Stimulated activated naive CD8-positive, alpha-beta T cell treated with anti-CD3 and anti-CD28 coated beads, Interleukin-15, Interleukin-2, amounts not matched to agents 100 ng/mL and 50 ng/mL, for 24 hours (primary cell): ENCODE results near the gene FXR2.
A peak's percentile ranks its signal among the peaks of the same experiment; 100 is the strongest.

Experiments used
- H3K27ac Mint-ChIP-seq: one replicate; pipeline ENCODE4 v1.8.0; 2021; ENCODE audit warnings: mild to moderate bottlenecking, mixed read lengths
- H3K27me3 Mint-ChIP-seq: one replicate; pipeline ENCODE4 v1.8.0; 2021; ENCODE audit warnings: mixed read lengths
- H3K36me3 Mint-ChIP-seq: one replicate; pipeline ENCODE4 v1.8.0; 2021; ENCODE audit warnings: low read depth, mixed read lengths
- H3K4me1 Mint-ChIP-seq: one replicate; pipeline ENCODE4 v1.8.0; 2021; ENCODE audit warnings: low read depth, mixed read lengths
- H3K4me3 Mint-ChIP-seq: one replicate; pipeline ENCODE4 v1.8.0; 2021; ENCODE audit warnings: mild to moderate bottlenecking, mixed read lengths
- H3K9me3 Mint-ChIP-seq: one replicate; pipeline ENCODE4 v1.8.0; 2021; ENCODE audit warnings: mixed read lengths

FXR2 gene

DNA sequence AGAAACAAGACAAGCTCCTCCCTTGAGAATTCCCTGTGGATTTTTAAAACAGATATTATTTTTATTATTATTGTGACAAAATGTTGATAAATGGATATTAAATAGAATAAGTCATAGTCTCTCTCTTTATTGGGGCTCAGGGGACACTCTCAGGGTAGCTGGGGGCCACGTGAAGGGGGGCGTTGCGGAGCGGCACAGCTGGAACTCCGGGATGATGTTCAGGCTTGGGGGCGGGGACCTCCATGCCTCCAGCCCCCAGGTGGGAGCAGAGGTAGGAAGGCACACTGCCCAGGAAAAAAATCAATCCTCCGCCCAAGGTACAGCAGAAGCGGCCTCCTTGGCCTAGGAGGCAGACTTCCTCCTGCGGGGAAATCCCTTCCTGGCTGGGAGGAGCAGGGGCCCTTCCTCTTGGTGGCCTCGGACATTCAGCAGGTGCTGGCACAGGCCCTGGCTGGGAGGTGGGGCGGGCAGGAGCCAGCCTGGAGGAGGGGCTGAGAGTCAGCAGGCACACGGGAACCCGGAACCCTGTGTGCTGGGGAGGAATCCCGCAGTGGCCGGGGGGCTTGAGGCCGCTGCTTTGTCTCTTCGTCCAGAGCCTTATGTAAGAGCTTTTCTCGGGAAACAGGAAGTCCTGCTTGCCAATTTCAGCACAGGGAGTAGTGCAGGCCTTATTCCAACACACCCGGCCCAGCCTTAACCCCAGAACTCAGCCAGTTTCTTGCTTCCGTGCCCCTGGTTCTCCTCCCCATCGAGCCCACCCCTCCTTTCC is 56.7 kb downstream of the FXR2 start:
- Mint-ChIP-seq H3K9me3 (no peaks in the 10 kb centered on the region), H3K4me3 (peak overlapping the region; percentile 78), H3K4me1 (peaks cover 58% of the 10 kb centered on the region), H3K36me3 (peaks cover 5% of the 10 kb centered on the region), H3K27me3 (no peaks in the 10 kb centered on the region), H3K27ac (peak overlapping the region; percentile 85)

DNA sequence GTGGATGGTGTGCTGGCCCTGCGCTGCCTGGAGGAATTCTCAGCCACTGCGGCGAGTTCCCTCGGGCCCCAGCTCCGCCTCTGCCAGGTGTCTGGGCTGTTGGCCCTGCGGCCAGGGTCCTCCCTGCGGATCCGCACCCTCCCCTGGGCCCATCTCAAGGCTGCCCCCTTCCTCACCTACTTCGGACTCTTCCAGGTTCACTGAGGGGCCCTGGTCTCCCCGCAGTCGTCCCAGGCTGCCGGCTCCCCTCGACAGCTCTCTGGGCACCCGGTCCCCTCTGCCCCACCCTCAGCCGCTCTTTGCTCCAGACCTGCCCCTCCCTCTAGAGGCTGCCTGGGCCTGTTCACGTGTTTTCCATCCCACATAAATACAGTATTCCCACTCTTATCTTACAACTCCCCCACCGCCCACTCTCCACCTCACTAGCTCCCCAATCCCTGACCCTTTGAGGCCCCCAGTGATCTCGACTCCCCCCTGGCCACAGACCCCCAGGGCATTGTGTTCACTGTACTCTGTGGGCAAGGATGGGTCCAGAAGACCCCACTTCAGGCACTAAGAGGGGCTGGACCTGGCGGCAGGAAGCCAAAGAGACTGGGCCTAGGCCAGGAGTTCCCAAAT is 57.4 kb downstream of the FXR2 start:
- Mint-ChIP-seq H3K4me1 (peaks cover 60% of the 10 kb centered on the region), H3K36me3 (peaks cover 4% of the 10 kb centered on the region), H3K9me3 (no peaks in the 10 kb centered on the region), H3K4me3 (no peak overlapping the region), H3K27ac (no peak overlapping the region), H3K27me3 (no peaks in the 10 kb centered on the region)

DNA sequence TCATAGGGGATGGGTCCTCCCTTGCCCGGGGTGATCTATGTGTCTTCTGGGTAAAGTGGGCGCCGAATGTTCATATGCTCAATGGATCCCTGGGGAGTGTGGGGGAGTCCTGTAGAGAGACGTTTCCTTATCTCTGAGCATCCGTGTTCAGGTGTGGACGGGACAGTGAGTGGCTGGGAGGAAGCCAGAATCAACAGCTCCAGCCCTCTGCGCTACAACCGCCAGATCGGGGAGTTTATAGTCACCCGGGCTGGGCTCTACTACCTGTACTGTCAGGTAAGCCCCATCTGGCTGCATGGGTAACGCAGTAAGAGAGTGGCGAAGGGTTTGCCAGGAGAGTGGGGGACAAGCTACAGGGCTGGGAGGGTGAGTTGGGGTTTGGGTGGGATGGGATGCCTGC is 58.1 kb downstream of the FXR2 start:
- peaks cover 66% of the 10 kb centered on the region for H3K4me1 Mint-ChIP-seq
- H3K27ac Mint-ChIP-seq = peak overlapping the region; percentile 41
- H3K9me3 Mint-ChIP-seq = no peaks in the 10 kb centered on the region
- H3K27me3 Mint-ChIP-seq = no peaks in the 10 kb centered on the region
- no peak overlapping the region for H3K4me3 Mint-ChIP-seq
- H3K36me3 Mint-ChIP-seq = peaks cover 4% of the 10 kb centered on the region

DNA sequence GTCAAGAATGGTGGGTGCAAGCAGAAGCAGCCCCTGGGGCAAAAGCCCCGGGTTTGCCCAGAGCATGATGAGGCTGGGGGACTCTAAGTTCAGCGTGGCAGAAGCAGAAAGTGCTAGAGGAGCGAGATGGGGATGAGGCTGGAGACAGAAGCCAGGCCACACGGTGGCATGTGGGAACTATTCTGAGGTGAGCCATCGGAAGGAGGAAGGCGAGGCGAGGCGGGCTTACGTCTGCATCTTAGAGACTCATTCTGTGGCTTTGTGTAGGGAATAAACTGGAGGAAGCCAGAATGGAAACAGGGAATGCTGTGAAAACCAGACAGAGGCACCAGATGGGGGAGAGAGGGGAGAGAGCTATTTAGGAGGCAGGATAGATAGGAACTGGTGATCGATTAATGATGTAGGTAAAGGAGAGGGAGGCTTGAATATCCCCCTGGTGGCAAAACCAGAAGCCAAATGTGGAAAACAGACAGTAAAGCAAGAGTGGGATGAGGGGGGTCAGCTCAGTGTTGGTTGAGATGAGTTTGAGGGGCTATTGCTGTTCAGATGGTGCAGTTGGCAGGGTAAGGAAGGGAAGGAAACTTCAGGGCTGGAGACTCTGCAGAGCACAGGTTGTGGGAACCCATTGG is 59.3 kb downstream of the FXR2 start:
- H3K9me3 Mint-ChIP-seq = no peaks in the 10 kb centered on the region
- peaks cover 4% of the 10 kb centered on the region for H3K36me3 Mint-ChIP-seq
- no peaks in the 10 kb centered on the region for H3K27me3 Mint-ChIP-seq
- H3K4me1 Mint-ChIP-seq = peaks cover 72% of the 10 kb centered on the region
- H3K4me3 Mint-ChIP-seq = no peak overlapping the region
- no peak overlapping the region for H3K27ac Mint-ChIP-seq

DNA sequence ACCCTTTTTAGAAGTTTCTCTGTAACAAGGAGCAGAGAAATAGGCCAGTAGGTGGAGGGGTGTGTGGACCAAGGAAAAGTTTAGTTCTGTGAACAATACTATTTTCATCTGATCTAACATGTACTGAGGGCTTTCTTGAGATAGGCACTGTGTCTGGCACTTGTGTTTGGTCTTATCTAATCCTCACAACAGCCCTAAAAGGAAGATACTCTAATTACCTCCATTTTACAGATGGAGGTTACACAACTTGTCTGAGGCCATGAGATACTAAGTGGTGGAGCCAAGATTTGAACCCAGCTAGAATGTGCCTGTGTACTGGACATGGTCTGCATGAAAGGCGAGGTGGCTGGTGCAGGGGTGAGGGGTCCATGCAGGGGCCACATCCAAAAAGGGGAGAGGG is 61.3 kb downstream of the FXR2 start:
- Mint-ChIP-seq H3K9me3 (no peaks in the 10 kb centered on the region), H3K27ac (peak overlapping the region; percentile 87), H3K4me3 (no peak overlapping the region), H3K4me1 (peaks cover 69% of the 10 kb centered on the region), H3K36me3 (peaks cover 4% of the 10 kb centered on the region), H3K27me3 (no peaks in the 10 kb centered on the region)

DNA sequence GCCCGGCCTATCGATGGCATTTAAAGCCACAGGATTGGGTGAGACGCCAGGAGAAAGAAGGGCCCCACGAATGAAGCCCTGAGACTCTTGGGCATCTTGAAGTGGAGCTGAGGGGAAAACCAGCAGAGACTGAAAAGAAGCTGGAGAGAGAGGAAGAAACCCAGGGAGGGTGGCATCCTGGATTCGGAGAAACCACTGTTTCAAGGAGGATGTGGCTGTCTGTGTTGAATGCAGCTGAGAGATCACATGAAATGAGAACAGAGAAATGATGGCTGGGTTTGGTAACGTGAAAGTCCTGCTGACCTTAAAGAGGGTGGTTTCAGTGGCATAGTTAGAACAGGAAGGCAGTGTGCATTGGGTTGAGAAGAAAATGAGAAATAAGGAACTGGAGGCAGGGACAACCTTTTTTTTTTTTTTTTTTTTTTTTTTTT is 62.1 kb downstream of the FXR2 start:
- peak overlapping the region; percentile 66 for H3K4me3 Mint-ChIP-seq
- peaks cover 4% of the 10 kb centered on the region for H3K36me3 Mint-ChIP-seq
- H3K4me1 Mint-ChIP-seq = peaks cover 70% of the 10 kb centered on the region
- H3K27ac Mint-ChIP-seq = peak overlapping the region; percentile 87
- no peaks in the 10 kb centered on the region for H3K9me3 Mint-ChIP-seq
- no peaks in the 10 kb centered on the region for H3K27me3 Mint-ChIP-seq

DNA sequence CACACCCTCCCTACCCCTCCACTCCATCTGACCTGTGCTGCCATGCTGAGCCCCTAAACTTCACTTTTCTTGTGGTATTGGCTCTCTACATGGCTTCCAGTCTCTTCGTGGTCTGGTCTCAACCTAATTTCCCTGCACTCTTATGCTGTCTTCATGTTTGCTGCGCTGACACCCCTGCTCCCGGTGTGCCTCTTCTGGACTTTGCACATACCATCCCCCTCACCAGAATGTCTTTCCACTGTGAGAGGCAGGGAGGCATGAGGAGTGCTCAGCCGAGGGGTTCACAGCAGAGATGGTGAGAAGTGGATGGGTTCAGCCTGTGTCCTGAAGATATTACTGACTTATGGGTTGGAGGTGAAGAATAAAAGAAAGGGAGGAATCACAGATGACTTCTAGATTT is 63.3 kb downstream of the FXR2 start:
- H3K9me3 Mint-ChIP-seq = no peaks in the 10 kb centered on the region
- peak overlapping the region; percentile 59 for H3K27ac Mint-ChIP-seq
- H3K27me3 Mint-ChIP-seq = no peaks in the 10 kb centered on the region
- H3K36me3 Mint-ChIP-seq = peaks cover 4% of the 10 kb centered on the region
- peaks cover 68% of the 10 kb centered on the region for H3K4me1 Mint-ChIP-seq
- no peak overlapping the region for H3K4me3 Mint-ChIP-seq

DNA sequence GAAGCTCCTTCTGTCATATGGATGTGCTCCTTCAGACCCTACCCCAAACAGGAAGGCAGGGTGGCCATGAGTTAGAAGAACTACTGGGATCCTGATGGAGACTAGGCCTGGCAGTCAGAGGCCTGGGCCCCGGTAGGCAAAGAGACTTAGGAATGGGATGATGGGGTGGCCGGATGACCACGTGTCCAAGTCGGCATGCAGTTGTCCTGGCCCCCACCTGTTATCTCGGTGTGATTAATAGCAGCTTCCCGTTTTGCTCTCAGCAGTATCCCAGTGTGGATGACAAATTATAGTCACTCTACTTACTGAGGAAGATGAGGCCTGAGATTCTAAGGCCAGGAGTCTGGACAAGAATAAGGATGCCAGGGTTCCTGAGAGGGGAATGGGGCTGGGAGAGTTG is 64.4 kb downstream of the FXR2 start:
- peaks cover 63% of the 10 kb centered on the region for H3K4me1 Mint-ChIP-seq
- H3K36me3 Mint-ChIP-seq = peaks cover 4% of the 10 kb centered on the region
- no peaks in the 10 kb centered on the region for H3K9me3 Mint-ChIP-seq
- no peak overlapping the region for H3K27ac Mint-ChIP-seq
- H3K4me3 Mint-ChIP-seq = peak overlapping the region; percentile 3
- H3K27me3 Mint-ChIP-seq = no peaks in the 10 kb centered on the region

DNA sequence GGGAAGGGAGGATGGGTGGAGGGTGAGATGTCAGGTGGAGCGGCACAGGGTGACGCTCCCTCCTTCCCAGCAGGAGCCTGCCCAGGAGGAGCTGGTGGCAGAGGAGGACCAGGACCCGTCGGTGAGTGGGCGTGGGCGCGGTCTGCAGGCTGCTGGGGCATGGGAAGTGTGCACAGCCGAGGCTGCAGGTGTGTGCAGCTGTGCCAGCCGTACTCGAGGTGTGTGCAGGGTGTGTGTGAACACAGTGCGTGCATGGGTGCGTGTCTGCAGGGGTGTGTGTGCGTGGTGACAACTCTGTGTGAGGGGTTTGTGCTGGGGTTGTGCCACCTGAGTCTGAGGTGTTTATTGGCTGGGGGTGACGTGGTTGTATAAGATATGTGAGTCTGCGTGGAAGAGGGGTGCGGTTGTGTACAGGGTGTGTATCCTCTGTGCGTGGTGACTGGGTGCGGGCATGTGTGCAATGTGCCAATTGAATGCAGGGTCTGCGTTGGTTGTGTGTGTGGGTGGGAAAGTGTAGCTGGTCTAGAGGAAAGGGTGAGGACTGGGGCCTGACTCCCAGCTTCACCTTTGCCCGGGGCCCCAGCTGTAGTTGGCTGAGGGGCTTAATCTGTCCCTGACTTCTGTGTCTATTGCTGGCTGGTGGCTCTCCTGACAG is 65.2 kb downstream of the FXR2 start:
- Mint-ChIP-seq H3K9me3 (no peaks in the 10 kb centered on the region), H3K27ac (peak overlapping the region; percentile 70), H3K36me3 (peaks cover 4% of the 10 kb centered on the region), H3K4me3 (peak overlapping the region; percentile 80), H3K27me3 (no peaks in the 10 kb centered on the region), H3K4me1 (peaks cover 63% of the 10 kb centered on the region)

DNA sequence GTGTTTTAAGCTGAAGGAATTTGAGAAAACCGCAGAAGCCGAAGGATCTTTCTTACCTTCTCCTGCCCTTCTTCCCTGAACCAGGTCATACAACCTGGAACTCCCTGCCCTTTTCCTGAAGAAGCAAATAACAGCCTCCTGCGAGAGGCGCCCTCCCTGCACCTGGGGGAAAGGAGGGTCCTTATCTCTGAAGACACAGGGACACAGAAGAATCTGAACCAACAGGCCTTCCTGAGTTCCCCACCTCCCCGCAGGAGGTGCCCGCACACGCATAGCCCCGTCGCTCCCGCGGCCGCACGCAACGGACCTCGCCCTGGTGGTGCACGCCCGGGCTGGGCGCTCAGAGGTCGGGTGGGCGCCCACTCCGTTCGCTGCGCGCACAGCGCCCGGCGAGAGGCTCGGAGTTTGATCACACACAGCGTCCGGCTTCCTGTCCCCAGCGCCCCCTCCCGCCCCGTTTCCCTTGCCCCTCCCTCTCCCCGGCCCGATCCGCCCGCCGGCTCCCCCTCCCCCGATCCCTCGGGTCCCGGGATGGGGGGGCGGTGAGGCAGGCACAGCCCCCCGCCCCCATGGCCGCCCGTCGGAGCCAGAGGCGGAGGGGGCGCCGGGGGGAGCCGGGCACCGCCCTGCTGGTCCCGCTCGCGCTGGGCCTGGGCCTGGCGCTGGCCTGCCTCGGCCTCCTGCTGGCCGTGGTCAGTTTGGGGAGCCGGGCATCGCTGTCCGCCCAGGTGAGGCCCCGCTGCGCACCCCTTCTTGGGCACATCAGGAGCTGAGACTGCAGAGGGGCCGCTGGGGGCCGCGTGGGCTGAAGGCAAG is 65.9 kb downstream of the FXR2 start, which contains the start of gene TNFSF12:
TNFSF12 (plus strand) TSS at position 474 of the 816 bp plus-strand sequence; CDS start at position 570, 96 bp downstream.
- Mint-ChIP-seq H3K9me3 (no peaks in the 10 kb centered on the region), H3K27ac (peak within 1 kb of the TSS; percentile 72), H3K27me3 (no peaks in the 10 kb centered on the region), H3K4me1 (peaks cover 59% of the 10 kb centered on the region), H3K4me3 (peak within 1 kb of the TSS; percentile 80), H3K36me3 (peaks cover 4% of the 10 kb centered on the region)

DNA sequence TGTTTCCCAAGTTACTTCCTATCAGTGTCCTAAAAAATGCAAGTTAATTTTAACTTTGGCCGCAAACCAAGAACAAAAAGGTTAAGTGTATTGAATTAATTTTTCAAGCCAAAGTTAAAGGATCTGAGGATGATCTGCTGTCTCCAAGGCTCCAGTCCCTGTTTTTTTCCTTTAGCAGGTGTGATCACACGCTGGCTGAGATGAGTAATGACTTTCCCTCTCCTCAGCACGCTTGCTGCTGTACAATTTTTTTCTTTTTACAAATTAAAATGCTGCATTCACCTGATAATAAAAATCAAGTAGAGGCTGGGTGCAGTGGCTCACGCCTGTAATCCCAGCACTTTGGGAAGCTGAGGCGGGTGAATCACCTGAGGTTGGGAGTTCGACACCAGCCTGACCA is 69.8 kb downstream of the FXR2 start:
- no peaks in the 10 kb centered on the region for H3K36me3 Mint-ChIP-seq
- H3K9me3 Mint-ChIP-seq = no peaks in the 10 kb centered on the region
- peaks cover 20% of the 10 kb centered on the region for H3K4me1 Mint-ChIP-seq
- H3K4me3 Mint-ChIP-seq = no peak overlapping the region
- H3K27ac Mint-ChIP-seq = no peak overlapping the region
- no peaks in the 10 kb centered on the region for H3K27me3 Mint-ChIP-seq
